ENCODE measurements around the gene PSMD3. TPM values are rescaled to one million over a fixed set of nuclear protein-coding genes. Genes with fewer than 3 reads are reported as not detected.

Gene PSMD3
- total RNA-seq, 1 donor from 2014 or later: 116 TPM

DNA sequence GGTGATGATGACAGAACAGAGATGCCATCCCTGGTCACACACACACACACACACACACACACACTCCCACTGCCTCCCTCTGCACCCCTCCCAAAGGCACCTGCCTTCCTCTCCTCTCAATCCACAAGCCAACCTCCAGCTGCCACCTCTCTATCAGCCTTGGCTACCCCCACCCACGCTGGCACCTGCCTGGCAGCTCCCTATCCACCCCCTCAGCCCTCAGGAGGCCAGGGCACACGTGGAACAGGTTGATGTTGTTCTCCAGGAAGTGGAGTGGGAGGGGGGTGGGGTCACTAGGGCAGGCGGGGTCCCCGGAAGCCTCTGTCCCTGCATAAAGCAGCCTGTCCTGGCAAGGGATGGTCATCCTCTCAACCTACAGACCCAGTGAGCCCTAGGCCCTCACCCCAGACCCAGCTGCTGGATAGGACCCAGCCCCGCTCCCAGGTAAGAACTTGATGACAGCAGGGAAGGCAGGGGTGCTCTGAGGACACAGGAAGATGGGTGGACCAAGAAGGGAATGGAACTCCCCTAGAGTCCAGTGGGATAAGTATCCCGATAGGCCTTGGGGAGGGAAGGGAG, 17.9 kb upstream of the PSMD3 start, which contains the start of gene GSDMA:
Gene GSDMA (plus strand): TSS at position 363 of the 579 bp plus-strand sequence. CDS start 2,684 bp downstream, outside the sequence.
- Mint-ChIP-seq H3K36me3 (no peaks in the 10 kb centered on the region), H3K27ac (no peak within 1 kb of the TSS), H3K27me3 (peaks cover 35% of the 10 kb centered on the region)

GRCh38 chr17:39963829-39964228, 16.8 kb upstream of the PSMD3 start:
- H3K4me3 Mint-ChIP-seq: no peak overlapping the region
- H3K36me3 Mint-ChIP-seq: no peaks in the 10 kb centered on the region
- no peak for TF ChIP-seq CTCF (conservative IDR thresholded peaks at IDR 0.05)
- DNase-seq (ENCODE audit: extremely low spot score, unreplicated experiment): no peak
- H3K9me3 Mint-ChIP-seq: no peaks in the 10 kb centered on the region
- H3K27ac Mint-ChIP-seq: no peak overlapping the region
- H3K4me1 Mint-ChIP-seq (ENCODE audit: unreplicated experiment): peaks cover 8% of the 10 kb centered on the region
- H3K27me3 Mint-ChIP-seq: peaks cover 39% of the 10 kb centered on the region

More for the DNA sequence above, 17.9 kb upstream of the PSMD3 start, which contains the start of gene GSDMA:
- Mint-ChIP-seq H3K9me3 (no peaks in the 10 kb centered on the region), H3K4me3 (no peak within 1 kb of the TSS), H3K4me1 (ENCODE audit: unreplicated experiment) (peaks cover 9% of the 10 kb centered on the region)
- DNase-seq (ENCODE audit: extremely low spot score, unreplicated experiment): no peak
- TF ChIP-seq CTCF (conservative IDR thresholded peaks at IDR 0.05): no peak

DNA sequence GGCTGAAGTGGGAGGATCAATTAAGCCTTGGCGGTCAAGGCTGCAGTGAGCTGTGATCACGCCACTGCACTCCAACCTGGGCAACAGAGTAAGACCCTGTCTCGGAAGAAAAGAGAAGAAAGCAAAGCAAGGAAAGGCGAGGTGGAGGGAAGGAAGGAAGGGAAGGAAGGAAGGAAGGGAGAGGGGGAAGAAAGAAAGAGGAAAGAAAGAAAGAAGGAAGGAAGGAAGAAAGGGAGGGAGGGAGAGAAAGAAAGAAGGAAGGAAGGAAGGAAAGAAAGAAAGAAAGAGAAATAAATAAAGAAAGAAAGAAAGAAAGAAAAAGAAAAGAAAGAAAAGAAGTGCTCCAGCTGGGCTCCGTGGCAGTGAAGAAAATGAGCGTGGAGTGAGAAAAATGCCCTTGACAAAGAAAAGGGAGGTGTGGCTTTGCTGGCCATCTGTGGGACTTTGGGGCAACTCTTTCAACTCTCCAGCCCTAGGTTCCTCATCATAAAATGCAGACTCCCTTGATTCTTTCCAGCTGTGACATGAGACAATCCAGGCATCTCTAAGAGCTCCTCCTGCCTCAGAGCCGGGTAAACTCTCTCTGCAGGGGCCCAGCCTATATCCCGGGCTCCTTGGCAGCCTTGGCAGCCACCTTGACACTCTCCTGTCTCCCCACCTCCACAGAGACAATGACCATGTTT, 15.4 kb upstream of the PSMD3 start:
- TF ChIP-seq CTCF (conservative IDR thresholded peaks at IDR 0.05): no peak
- DNase-seq (ENCODE audit: extremely low spot score, unreplicated experiment): no peak
- Mint-ChIP-seq H3K27me3 (peaks cover 50% of the 10 kb centered on the region), H3K4me1 (ENCODE audit: unreplicated experiment) (peaks cover 3% of the 10 kb centered on the region), H3K4me3 (no peak overlapping the region), H3K36me3 (no peaks in the 10 kb centered on the region), H3K27ac (no peak overlapping the region), H3K9me3 (no peaks in the 10 kb centered on the region)

GRCh38 chr17:39966771-39967170, 13.8 kb upstream of the PSMD3 start:
- Mint-ChIP-seq H3K27ac (no peak overlapping the region), H3K36me3 (no peaks in the 10 kb centered on the region), H3K4me1 (ENCODE audit: unreplicated experiment) (no peaks in the 10 kb centered on the region), H3K27me3 (peaks cover 63% of the 10 kb centered on the region), H3K9me3 (no peaks in the 10 kb centered on the region), H3K4me3 (no peak overlapping the region)
- no peak for TF ChIP-seq CTCF (conservative IDR thresholded peaks at IDR 0.05)
- no peak for DNase-seq (ENCODE audit: extremely low spot score, unreplicated experiment)

DNA sequence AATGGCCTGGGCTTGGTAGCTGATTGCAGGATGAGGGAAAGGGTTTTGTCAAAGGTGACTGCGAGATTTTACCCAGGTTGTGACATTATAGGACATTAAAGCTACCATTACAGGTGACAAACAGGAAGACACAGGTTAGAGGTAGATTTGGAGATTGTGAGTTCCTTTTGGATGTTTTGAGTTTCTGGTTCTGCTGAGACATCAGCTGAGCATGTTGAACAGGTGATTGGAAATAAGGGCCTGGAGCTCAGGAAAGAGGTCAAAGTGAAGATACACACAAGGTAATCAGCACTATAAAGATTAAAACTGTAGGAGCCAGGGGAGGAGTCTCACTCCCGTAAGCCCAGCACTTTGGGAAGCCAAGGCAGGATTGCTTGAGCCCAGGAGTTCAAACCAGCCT, 11.8 kb upstream of the PSMD3 start:
- DNase-seq (ENCODE audit: extremely low spot score, unreplicated experiment): no peak
- Mint-ChIP-seq H3K27ac (no peak overlapping the region), H3K27me3 (peaks cover 74% of the 10 kb centered on the region), H3K4me3 (no peak overlapping the region), H3K4me1 (ENCODE audit: unreplicated experiment) (peaks cover 4% of the 10 kb centered on the region), H3K9me3 (no peaks in the 10 kb centered on the region), H3K36me3 (no peaks in the 10 kb centered on the region)
- no peak for TF ChIP-seq CTCF (conservative IDR thresholded peaks at IDR 0.05)

Measured in type B pancreatic cell (in vitro differentiated cells).